GM12874 (cell line): Measurements from ENCODE around the gene OXCT2.
"Not testable (repeated sequence)": the region's sequence is repeated elsewhere in the genome, so short reads cannot be mapped to it uniquely, and the experiment has no call there.

ENCODE experiments used
- CTCF ChIP-seq: IDR thresholded peaks from 2 replicates; pipeline ENCODE4 v1.5.1; 2011; ENCODE audit warnings: low read depth, mild to moderate bottlenecking, control low read depth, low read length, moderate library complexity; ENCODE audit not compliant: insufficient read depth

OXCT2 gene

GRCh38 chr1:39771022-39771532 lies at the start of gene OXCT2:
OXCT2 (minus strand) TSS chr1:39771348; CDS start chr1:39771255, 93 bp downstream.
- not testable (repeated sequence) for TF ChIP-seq CTCF

GRCh38 chr1:39819091-39819812 lies 48.1 kb upstream of the OXCT2 start:
- no peak for TF ChIP-seq CTCF

GRCh38 chr1:39818482-39818881 lies 47.3 kb upstream of the OXCT2 start:
- no peak for TF ChIP-seq CTCF

GRCh38 chr1:39817091-39817932 lies 46.2 kb upstream of the OXCT2 start:
- peak; percentile 21; the same call in 1 of the 2 replicates for TF ChIP-seq CTCF

GRCh38 chr1:39816415-39817090 lies 45.4 kb upstream of the OXCT2 start:
- TF ChIP-seq CTCF: peak; percentile 74

GRCh38 chr1:39812913-39813312 lies 41.8 kb upstream of the OXCT2 start:
- TF ChIP-seq CTCF: no peak
